ENCODE data around the gene PDE7B.

The PDE7B gene

DNA sequence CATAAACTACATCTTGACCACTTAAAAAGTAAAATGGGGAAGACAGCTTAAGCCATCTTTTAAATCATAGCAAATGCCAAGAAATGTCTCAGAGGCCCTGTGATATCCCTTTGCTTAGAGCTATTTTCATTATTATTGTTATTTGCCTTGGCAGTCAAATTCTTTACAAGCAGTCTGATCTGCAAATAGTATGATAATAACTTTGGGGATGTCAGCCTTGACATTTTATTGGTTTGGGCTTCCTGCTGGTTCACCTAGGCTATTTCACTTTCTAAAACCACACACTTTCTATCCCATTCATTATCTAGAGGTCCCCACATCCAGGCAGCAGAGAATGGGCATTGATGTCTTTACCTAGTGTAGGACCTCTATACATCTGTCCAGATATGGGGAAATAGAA, 125.1 kb downstream of the PDE7B start:
- no peak overlapping the region for H3K4me3 ChIP-seq (ENCODE audit: low read depth, low read length)

- no peak overlapping the region for H3K4me3 ChIP-seq (ENCODE audit: low read depth, low read length)
Observed at GRCh38 chr6:135983093-135983492, 131.6 kb downstream of the PDE7B start.

DNA sequence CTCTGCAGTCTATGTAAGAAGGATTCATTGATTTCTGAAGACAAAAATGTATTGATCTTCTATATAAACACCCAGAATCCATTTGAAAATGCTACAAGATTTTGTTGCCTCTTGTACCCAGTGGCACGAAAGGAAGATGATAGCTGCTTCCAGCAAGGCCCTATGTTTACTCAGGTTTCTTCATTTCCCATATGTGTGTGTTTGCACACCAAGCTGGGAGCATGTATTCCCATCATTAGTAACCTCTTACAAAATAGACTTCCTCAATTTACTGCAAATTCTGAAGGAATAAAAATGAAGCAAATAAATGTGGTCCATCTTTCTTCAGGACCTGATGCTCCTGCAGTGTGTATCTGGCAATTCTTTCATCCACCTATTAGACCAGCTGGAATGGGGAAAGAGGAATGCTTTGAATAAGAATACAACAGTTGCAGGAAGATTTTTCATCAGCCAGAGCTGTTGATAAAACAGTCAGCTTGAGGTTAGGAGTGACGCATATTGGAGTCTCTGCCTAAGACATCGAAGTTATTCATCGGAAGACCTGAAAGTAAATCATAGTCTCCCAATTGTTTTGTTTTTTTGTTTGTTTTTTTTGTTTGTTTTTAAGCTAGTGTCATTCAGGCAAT, 132.3 kb downstream of the PDE7B start:
- no peak overlapping the region for H3K4me3 ChIP-seq (ENCODE audit: low read depth, low read length)

DNA sequence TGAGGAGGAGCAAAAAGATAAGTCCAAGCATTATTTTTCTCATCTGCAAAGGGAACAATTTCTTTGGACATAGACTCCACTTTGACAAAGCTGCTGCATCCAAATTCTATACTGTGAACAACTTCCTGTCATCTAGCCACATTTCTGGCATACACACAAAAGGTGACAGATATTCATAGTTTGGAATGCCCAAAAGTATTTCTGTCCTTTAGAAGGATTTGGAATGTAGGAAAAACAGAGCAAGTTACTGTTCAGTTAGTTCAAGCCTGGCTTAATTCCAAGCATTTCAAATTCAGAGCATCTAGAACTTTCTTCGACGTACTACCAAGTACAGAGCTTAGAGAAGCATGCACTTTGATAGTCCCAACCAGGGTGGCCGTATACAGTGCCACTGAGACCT, 134.0 kb downstream of the PDE7B start:
- no peak overlapping the region for H3K4me3 ChIP-seq (ENCODE audit: low read depth, low read length)

GRCh38 chr6:135987226-135987625, 135.7 kb downstream of the PDE7B start:
- H3K4me3 ChIP-seq (ENCODE audit: low read depth, low read length) = no peak overlapping the region

GRCh38 chr6:135990439-135990838, 138.9 kb downstream of the PDE7B start:
- no peak overlapping the region for H3K4me3 ChIP-seq (ENCODE audit: low read depth, low read length)

GRCh38 chr6:135990855-135991464, 139.5 kb downstream of the PDE7B start:
- no peak overlapping the region for H3K4me3 ChIP-seq (ENCODE audit: low read depth, low read length)

GRCh38 chr6:135992739-135993138, 141.2 kb downstream of the PDE7B start:
- no peak overlapping the region for H3K4me3 ChIP-seq (ENCODE audit: low read depth, low read length)

- no peak overlapping the region for H3K4me3 ChIP-seq (ENCODE audit: low read depth, low read length)
Observed at GRCh38 chr6:135993361-135993760, 141.9 kb downstream of the PDE7B start.

- no peak overlapping the region for H3K4me3 ChIP-seq (ENCODE audit: low read depth, low read length)
Observed at GRCh38 chr6:135994857-135995544, 143.5 kb downstream of the PDE7B start.

DNA sequence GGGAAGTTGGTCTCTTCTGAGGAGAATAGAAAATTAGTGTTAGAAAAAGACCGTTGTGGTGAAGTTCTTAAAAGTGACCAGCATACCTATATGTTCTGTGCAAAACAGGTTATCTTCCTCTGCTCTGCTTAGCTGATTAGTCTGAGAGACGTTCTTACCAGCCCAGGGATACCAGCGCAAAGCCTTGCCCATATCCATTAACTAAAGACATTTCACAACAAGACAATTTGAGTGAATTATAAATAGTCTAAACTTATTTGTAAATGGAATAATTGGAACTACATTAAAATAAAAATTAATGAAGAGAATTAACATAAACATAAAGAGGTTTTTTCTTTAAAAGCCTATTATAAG, 144.0 kb downstream of the PDE7B start:
- no peak overlapping the region for H3K4me3 ChIP-seq (ENCODE audit: low read depth, low read length)

DNA sequence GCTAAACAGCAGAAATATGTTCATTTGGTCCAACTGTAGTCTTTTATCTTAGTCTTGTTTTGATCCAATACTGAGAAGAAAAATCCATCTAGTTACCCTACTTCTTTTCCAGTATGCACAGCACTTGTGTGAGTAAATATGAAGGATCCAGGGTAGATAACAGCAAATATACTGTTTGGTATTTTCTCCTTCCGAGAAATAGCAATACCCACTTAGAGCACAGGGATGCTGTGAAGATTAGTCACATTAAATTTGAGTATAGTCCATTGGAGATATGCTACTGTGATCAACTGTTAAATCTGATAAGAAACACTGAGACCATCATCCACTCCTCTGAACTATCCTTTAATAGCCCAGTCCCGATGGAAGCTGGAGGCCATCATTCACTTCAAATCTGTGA, 145.2 kb downstream of the PDE7B start:
- H3K4me3 ChIP-seq (ENCODE audit: low read depth, low read length) = no peak overlapping the region

DNA sequence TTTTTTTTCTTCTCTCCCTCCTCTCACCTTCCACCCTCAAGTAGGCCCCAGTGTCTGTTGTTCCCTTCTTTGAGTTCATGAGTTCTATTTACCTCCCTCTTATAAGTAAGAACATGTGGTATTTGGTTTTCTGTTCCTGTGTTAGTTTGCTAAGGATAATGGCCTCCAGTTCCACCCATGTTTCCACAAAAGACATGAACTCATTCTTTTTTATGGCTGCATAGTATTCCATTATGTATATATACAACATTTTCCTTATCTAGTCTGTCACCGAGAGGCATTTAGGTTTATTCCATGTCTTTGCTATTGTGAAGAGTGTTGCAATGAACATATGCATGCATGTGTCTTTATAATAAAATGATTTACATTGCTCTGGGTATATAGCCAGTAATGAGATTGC, 147.9 kb downstream of the PDE7B start:
- no peak overlapping the region for H3K4me3 ChIP-seq (ENCODE audit: low read depth, low read length)

- no peak overlapping the region for H3K4me3 ChIP-seq (ENCODE audit: low read depth, low read length)
Observed at GRCh38 chr6:136007345-136007744, 155.8 kb downstream of the PDE7B start.

GRCh38 chr6:136011475-136011874, 160.0 kb downstream of the PDE7B start:
- H3K4me3 ChIP-seq (ENCODE audit: low read depth, low read length) = no peak overlapping the region

- no peak overlapping the region for H3K4me3 ChIP-seq (ENCODE audit: low read depth, low read length)
Observed at GRCh38 chr6:136012198-136012887, 160.8 kb downstream of the PDE7B start.

- no peak overlapping the region for H3K4me3 ChIP-seq (ENCODE audit: low read depth, low read length)
Observed at GRCh38 chr6:136012943-136013342, 161.4 kb downstream of the PDE7B start.

- H3K4me3 ChIP-seq (ENCODE audit: low read depth, low read length) = no peak overlapping the region
Observed at GRCh38 chr6:136014454-136015437, 163.2 kb downstream of the PDE7B start.

DNA sequence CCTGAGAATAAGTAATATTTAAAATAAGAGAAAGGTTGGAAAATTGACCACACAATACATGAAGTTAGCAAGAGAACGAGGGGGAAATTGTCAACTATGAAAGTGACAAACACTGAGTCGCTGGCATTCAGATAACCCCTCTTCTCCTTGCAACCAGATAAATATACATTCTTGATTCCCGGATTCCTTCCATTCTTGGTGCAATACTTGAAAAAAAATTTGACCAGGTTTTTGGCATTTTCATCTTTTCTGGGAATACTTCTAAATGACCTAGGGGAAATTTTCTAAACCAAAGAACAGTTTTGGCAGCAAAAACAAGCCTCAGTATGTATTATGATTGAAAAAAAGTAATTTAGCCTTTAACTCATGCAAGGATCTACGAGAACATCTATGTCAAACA, 164.0 kb downstream of the PDE7B start:
- no peak overlapping the region for H3K4me3 ChIP-seq (ENCODE audit: low read depth, low read length)

Measured in iPS-11a (cell line).